ENCODE results near the gene GRAMD1B.
A peak's percentile ranks its signal among the peaks of the same experiment; 100 is the strongest.

GRAMD1B gene

GRCh38 chr11:123474994-123475393 is 44.9 kb downstream of the GRAMD1B start:
- Histone ChIP-seq H3K4me3 (replicated peaks; ENCODE audit: low read depth, low read length) (no peak overlapping the region), H3K36me3 (ENCODE audit: control insufficient read depth, insufficient read depth, low read length) (no peaks in the 10 kb centered on the region), H3K27me3 (replicated peaks; ENCODE audit: control insufficient read depth, insufficient read depth, low read length) (no peaks in the 10 kb centered on the region)
- DNase-seq (ENCODE audit: extremely low read depth, insufficient read length) = no peak
- TF ChIP-seq, protein P1, sequence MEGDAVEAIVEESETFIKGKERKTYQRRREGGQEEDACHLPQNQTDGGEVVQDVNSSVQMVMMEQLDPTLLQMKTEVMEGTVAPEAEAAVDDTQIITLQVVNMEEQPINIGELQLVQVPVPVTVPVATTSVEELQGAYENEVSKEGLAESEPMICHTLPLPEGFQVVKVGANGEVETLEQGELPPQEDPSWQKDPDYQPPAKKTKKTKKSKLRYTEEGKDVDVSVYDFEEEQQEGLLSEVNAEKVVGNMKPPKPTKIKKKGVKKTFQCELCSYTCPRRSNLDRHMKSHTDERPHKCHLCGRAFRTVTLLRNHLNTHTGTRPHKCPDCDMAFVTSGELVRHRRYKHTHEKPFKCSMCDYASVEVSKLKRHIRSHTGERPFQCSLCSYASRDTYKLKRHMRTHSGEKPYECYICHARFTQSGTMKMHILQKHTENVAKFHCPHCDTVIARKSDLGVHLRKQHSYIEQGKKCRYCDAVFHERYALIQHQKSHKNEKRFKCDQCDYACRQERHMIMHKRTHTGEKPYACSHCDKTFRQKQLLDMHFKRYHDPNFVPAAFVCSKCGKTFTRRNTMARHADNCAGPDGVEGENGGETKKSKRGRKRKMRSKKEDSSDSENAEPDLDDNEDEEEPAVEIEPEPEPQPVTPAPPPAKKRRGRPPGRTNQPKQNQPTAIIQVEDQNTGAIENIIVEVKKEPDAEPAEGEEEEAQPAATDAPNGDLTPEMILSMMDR (IDR thresholded peaks at IDR 0.05; ENCODE audit: insufficient read depth, low read length, poor library complexity, severe bottlenecking) = no peak

- Histone ChIP-seq H3K4me3 (replicated peaks; ENCODE audit: low read depth, low read length) (no peak overlapping the region), H3K36me3 (ENCODE audit: control insufficient read depth, insufficient read depth, low read length) (no peaks in the 10 kb centered on the region), H3K27me3 (replicated peaks; ENCODE audit: control insufficient read depth, insufficient read depth, low read length) (no peaks in the 10 kb centered on the region)
- TF ChIP-seq, protein P1 (IDR thresholded peaks at IDR 0.05; ENCODE audit: insufficient read depth, low read length, poor library complexity, severe bottlenecking) = peak; percentile 26
- DNase-seq (ENCODE audit: extremely low read depth, insufficient read length) = no peak
Observed at GRCh38 chr11:123475469-123475868, 45.4 kb downstream of the GRAMD1B start.

- no peak for DNase-seq (ENCODE audit: extremely low read depth, insufficient read length)
- TF ChIP-seq, protein P1 (IDR thresholded peaks at IDR 0.05; ENCODE audit: insufficient read depth, low read length, poor library complexity, severe bottlenecking) = no peak
- no peaks in the 10 kb centered on the region for H3K36me3 ChIP-seq (ENCODE audit: control insufficient read depth, insufficient read depth, low read length)
- no peak overlapping the region for H3K4me3 ChIP-seq (replicated peaks; ENCODE audit: low read depth, low read length)
- no peaks in the 10 kb centered on the region for H3K27me3 ChIP-seq (replicated peaks; ENCODE audit: control insufficient read depth, insufficient read depth, low read length)
Observed at GRCh38 chr11:123477205-123477907, 47.3 kb downstream of the GRAMD1B start.

- Histone ChIP-seq H3K4me3 (replicated peaks; ENCODE audit: low read depth, low read length) (peak overlapping the region; percentile 12), H3K36me3 (ENCODE audit: control insufficient read depth, insufficient read depth, low read length) (no peaks in the 10 kb centered on the region), H3K27me3 (replicated peaks; ENCODE audit: control insufficient read depth, insufficient read depth, low read length) (no peaks in the 10 kb centered on the region)
- peak; percentile 67 for DNase-seq (ENCODE audit: extremely low read depth, insufficient read length)
- TF ChIP-seq, protein P1 (IDR thresholded peaks at IDR 0.05; ENCODE audit: insufficient read depth, low read length, poor library complexity, severe bottlenecking) = peak; percentile 51
Observed at GRCh38 chr11:123478352-123478987, 48.4 kb downstream of the GRAMD1B start.

- no peaks in the 10 kb centered on the region for H3K36me3 ChIP-seq (ENCODE audit: control insufficient read depth, insufficient read depth, low read length)
- DNase-seq (ENCODE audit: extremely low read depth, insufficient read length) = peak; percentile 54
- peak overlapping the region; percentile 12 for H3K4me3 ChIP-seq (replicated peaks; ENCODE audit: low read depth, low read length)
- H3K27me3 ChIP-seq (replicated peaks; ENCODE audit: control insufficient read depth, insufficient read depth, low read length) = no peaks in the 10 kb centered on the region
- TF ChIP-seq, protein P1 (IDR thresholded peaks at IDR 0.05; ENCODE audit: insufficient read depth, low read length, poor library complexity, severe bottlenecking) = no peak
Observed at GRCh38 chr11:123479048-123479837, 49.2 kb downstream of the GRAMD1B start.

Data from GM06990 (cell line).